GM23338 (cell line): ENCODE measurements around the gene CHST2. TPM values are rescaled to one million over a fixed set of nuclear protein-coding genes. Genes with fewer than 3 reads are reported as not detected.
A peak's percentile ranks its signal among the peaks of the same experiment; 100 is the strongest.
"Not testable (repeated sequence)": the region's sequence is repeated elsewhere in the genome, so short reads cannot be mapped to it uniquely, and the experiment has no call there.

ENCODE experiments used
- ATAC-seq: fragments of 200-7000 bp; cut with Tn5 transposase; 3 replicates; pipeline ENCODE4 v1.9.1; 2020
- DNase-seq: peaks from one replicate; pipeline ENCODE4 v3.0.0-alpha.2; 2015; ENCODE audit warnings: low spot score
- H2AFZ ChIP-seq: fragments of 200-600 bp; sonication (generic); 2 replicates; pipeline ENCODE4 v1.8.0; 2016; ENCODE audit warnings: antibody characterized with exemption, mild to moderate bottlenecking, moderate library complexity
- H3F3A ChIP-seq: fragments of 200-600 bp; sonication (generic); replicated peaks from 2 replicates; pipeline ENCODE4 v1.8.0; 2017; ENCODE audit warnings: antibody characterized with exemption, mixed run types, low read depth
- H3K27ac ChIP-seq: fragments of 200-600 bp; sonication (generic); 2 replicates; pipeline ENCODE4 v1.6.1; 2016; ENCODE audit warnings: low read depth
- H3K27me3 ChIP-seq: fragments of 200-600 bp; sonication (generic); 2 replicates; pipeline ENCODE4 v1.8.0; 2016; ENCODE audit warnings: mild to moderate bottlenecking, mixed run types, moderate library complexity; ENCODE audit not compliant: insufficient read depth
- H3K36me3 ChIP-seq: fragments of 200-600 bp; sonication (generic); 2 replicates; pipeline ENCODE4 v1.8.0; 2016; ENCODE audit warnings: mild to moderate bottlenecking; ENCODE audit not compliant: insufficient read depth
- H3K4me1 ChIP-seq: fragments of 200-600 bp; sonication (generic); 2 replicates; pipeline ENCODE4 v1.8.0; 2016; ENCODE audit warnings: mild to moderate bottlenecking, moderate library complexity; ENCODE audit not compliant: insufficient read depth
- H3K4me2 ChIP-seq: fragments of 200-600 bp; sonication (generic); 2 replicates; pipeline ENCODE4 v1.7.1; 2017; ENCODE audit warnings: mixed run types
- H3K4me3 ChIP-seq: fragments of 200-600 bp; sonication (generic); 2 replicates; pipeline ENCODE4 v1.6.1; 2016; ENCODE audit warnings: mixed run types
- H3K79me2 ChIP-seq: fragments of 200-600 bp; sonication (generic); replicated peaks from 2 replicates; pipeline ENCODE4 v1.8.0; 2017; ENCODE audit warnings: mild to moderate bottlenecking; ENCODE audit not compliant: insufficient read depth
- H3K9me2 ChIP-seq: fragments of 200-600 bp; sonication (generic); 2 replicates; pipeline ENCODE4 v1.8.0; 2017; ENCODE audit not compliant: insufficient read depth
- H4K20me1 ChIP-seq: fragments of 200-600 bp; sonication (generic); replicated peaks from 2 replicates; pipeline ENCODE4 v1.8.0; 2017; ENCODE audit warnings: mild to moderate bottlenecking; ENCODE audit not compliant: insufficient read depth
- H3K27ac Mint-ChIP-seq: 2 replicates; pipeline ENCODE4 v1.8.0; 2020; ENCODE audit warnings: inconsistent platforms, mild to moderate bottlenecking, moderate library complexity, mixed read lengths
- H3K27me3 Mint-ChIP-seq: 3 replicates; pipeline ENCODE4 v1.8.0; 2022; ENCODE audit warnings: low read depth, mild to moderate bottlenecking, moderate library complexity, mixed read lengths, inconsistent platforms; ENCODE audit not compliant: insufficient read depth, poor library complexity
- H3K36me3 Mint-ChIP-seq: 3 replicates; pipeline ENCODE4 v1.8.0; 2021; ENCODE audit warnings: low read depth, mild to moderate bottlenecking, inconsistent platforms, moderate library complexity, mixed read lengths
- H3K4me1 Mint-ChIP-seq: 3 replicates; pipeline ENCODE4 v1.8.0; 2020; ENCODE audit warnings: mild to moderate bottlenecking, inconsistent platforms, mixed read lengths
- H3K4me3 Mint-ChIP-seq: 3 replicates; pipeline ENCODE4 v1.8.0; 2021; ENCODE audit warnings: moderate library complexity, mild to moderate bottlenecking, inconsistent platforms, mixed read lengths
- H3K9me3 Mint-ChIP-seq: 3 replicates; pipeline ENCODE4 v1.8.0; 2020; ENCODE audit warnings: moderate library complexity, mild to moderate bottlenecking, inconsistent platforms, mixed read lengths
- CTCF ChIP-seq, 2 experiments: fragments of 200-600 bp in 1 of 2; sonication (generic) in 1 of 2; conservative IDR thresholded peaks; 2 replicates each; pipeline versions ENCODE4 v1.5.1 to v1.6.1; 2016 to 2017; ENCODE audit warnings: antibody characterized with exemption in 2 of 2, low read depth in 2 of 2, mild to moderate bottlenecking in 2 of 2, moderate library complexity in 1 of 2
- EZH2 ChIP-seq: fragments of 200-600 bp; sonication (generic); IDR thresholded peaks from one replicate; pipeline ENCODE4 v1.8.0; 2017; ENCODE audit warnings: antibody characterized with exemption, mild to moderate bottlenecking, low read depth; ENCODE audit not compliant: unreplicated experiment
- EZH2phosphoT487 ChIP-seq: fragments of 200-600 bp; sonication (generic); IDR thresholded peaks from one replicate; pipeline ENCODE4 v1.8.1; 2018; ENCODE audit warnings: antibody characterized with exemption; ENCODE audit not compliant: unreplicated experiment
- NANOG ChIP-seq: IDR thresholded peaks from 2 replicates; pipeline ENCODE4 v1.6.1; 2016; ENCODE audit warnings: antibody characterized with exemption, borderline replicate concordance
- POLR2AphosphoS5 ChIP-seq: IDR thresholded peaks from 2 replicates; pipeline ENCODE4 v1.6.1; 2016; ENCODE audit warnings: antibody characterized with exemption, low read depth
- polyA plus RNA-seq: library from polyadenylated mRNA; unstranded; fragments of >200 nt; fragmentation: Nextera tagmentation; extraction: Ambion mirVana; gene quantifications from 2 replicates; pipeline ENCODE4 v1.2.1, GENCODE V29; 2016
- total RNA-seq: library from RNA; depleted of rRNA; stranded (reverse); fragments of >200 nt; shearing (Covaris generic); gene quantifications from 2 replicates; pipeline ENCODE4 v1.2.3, GENCODE V29; 2014
- TF ChIP-seq, protein P1 (sequence below): IDR thresholded peaks from 2 replicates; pipeline ENCODE4 v1.6.1; 2016; ENCODE audit warnings: antibody characterized with exemption

The CHST2 gene
- total and polyA plus RNA-seq, 2 experiments from 2014 or later: 4.1 to 28.3 TPM

DNA sequence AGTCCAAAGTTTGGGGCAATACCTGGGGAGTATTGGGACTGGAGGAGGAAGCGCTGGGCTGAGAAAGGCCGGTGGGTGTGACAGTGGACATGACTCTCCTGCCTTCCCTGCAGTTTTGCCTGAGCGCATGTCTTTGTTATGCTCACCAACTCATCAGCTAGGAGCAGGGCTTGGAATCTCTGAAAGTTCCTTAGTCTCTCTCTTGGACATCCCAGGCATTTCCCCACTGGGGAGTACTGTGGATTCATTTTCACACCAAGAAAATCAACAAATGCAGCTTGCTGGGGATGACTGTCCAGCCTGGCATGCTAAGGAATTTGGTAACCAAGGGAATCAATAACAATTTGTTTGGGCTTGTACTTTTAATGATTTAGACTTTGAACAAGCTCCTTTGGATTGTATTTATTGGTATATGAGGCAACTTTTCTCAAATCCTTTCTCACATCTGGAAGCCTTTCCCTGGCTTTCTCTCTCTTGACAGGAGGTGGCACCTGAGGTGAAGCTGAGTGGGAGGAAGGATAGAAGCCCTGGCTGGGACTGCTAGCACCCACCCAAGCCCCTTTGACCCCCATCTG lies 48.5 kb upstream of the CHST2 start (continued):
- TF ChIP-seq NANOG: no peak
- TF ChIP-seq EZH2: no peak
- 0 out of 4 replicates have a peak, but pooled peaks of 1 of the 2 experiments have one; percentile 2 for TF ChIP-seq CTCF (conservative IDR thresholded peaks at IDR 0.05; ENCODE audit: low read depth in 2 of 2)
- TF ChIP-seq, protein P1, sequence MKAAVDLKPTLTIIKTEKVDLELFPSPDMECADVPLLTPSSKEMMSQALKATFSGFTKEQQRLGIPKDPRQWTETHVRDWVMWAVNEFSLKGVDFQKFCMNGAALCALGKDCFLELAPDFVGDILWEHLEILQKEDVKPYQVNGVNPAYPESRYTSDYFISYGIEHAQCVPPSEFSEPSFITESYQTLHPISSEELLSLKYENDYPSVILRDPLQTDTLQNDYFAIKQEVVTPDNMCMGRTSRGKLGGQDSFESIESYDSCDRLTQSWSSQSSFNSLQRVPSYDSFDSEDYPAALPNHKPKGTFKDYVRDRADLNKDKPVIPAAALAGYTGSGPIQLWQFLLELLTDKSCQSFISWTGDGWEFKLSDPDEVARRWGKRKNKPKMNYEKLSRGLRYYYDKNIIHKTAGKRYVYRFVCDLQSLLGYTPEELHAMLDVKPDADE: no peak

- no peak for ATAC-seq
- H3K27ac Mint-ChIP-seq: no peak overlapping the region
- H3K4me1 ChIP-seq: peaks cover 35% of the 10 kb centered on the region
These were observed 47.8 kb upstream of the CHST2 start for GRCh38 chr3:143071776-143072175.

GRCh38 chr3:143072298-143073020 lies 47.1 kb upstream of the CHST2 start:
- not testable (repeated sequence) for H3K9me3 Mint-ChIP-seq, H3F3A ChIP-seq, H3K4me3 Mint-ChIP-seq, H3K9me2 ChIP-seq, H3K79me2 ChIP-seq, ATAC-seq, H3K27me3 Mint-ChIP-seq, H3K36me3 Mint-ChIP-seq, H4K20me1 ChIP-seq, H3K36me3 ChIP-seq, DNase-seq, H3K4me3 ChIP-seq, H3K27me3 ChIP-seq
- H3K27ac Mint-ChIP-seq: peak overlapping the region; percentile 6; the same call in 1 of the 2 replicates
- H3K27ac ChIP-seq: 0 out of 2 replicates have a peak overlapping the region, but pooled peaks have one; percentile 43
- peak overlapping the region; percentile 4; the same call in 1 of the 2 replicates for H3K4me2 ChIP-seq
- peak overlapping the region; percentile 65; the same call in 1 of the 2 replicates for H2AFZ ChIP-seq
- peaks cover 31% of the 10 kb centered on the region for H3K4me1 Mint-ChIP-seq
- H3K4me1 ChIP-seq: peaks cover 35% of the 10 kb centered on the region

More at GRCh38 chr3:143071776-143072175, 47.8 kb upstream of the CHST2 start:
- TF ChIP-seq POLR2AphosphoS5: no peak
- no peak for TF ChIP-seq EZH2phosphoT487
- Histone ChIP-seq H3K79me2 (no peaks in the 10 kb centered on the region), H3K27me3 (no peaks in the 10 kb centered on the region), H3K9me2 (peaks cover 9% of the 10 kb centered on the region; the same call in 1 of the 2 replicates), H4K20me1 (no peaks in the 10 kb centered on the region), H3K27ac (no peak overlapping the region), H3K36me3 (no peaks in the 10 kb centered on the region), H3K4me3 (no peak overlapping the region), H3K4me2 (peak overlapping the region; percentile 4), H3F3A (no peaks in the 10 kb centered on the region), H2AFZ (peak overlapping the region; percentile 65)
- H3K4me1 Mint-ChIP-seq: peaks cover 31% of the 10 kb centered on the region
- H3K9me3 Mint-ChIP-seq: no peaks in the 10 kb centered on the region
- H3K4me3 Mint-ChIP-seq: no peak overlapping the region
- peaks cover 4% of the 10 kb centered on the region for H3K27me3 Mint-ChIP-seq
- peaks cover 7% of the 10 kb centered on the region; the same call in 1 of the 3 replicates for H3K36me3 Mint-ChIP-seq
- DNase-seq: no peak

DNA sequence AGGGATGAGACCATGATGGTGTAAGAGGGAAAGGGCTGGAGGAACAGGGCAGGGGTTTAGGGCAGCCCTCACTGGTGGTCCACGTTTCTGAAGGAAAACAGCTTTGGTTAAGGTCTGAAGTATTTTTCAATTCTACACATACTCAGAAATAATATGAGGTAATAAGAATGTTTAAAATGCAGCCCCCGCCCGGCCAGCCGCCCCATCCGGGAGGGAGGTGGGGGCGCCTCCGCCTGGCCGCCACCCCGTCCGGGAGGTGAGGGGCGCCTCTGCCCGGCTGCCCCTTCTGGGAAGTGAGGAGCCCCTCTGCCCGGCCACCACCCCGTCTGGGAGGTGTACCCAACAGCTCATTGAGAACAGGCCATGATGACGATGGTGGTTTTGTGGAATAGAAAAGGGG lies 46.0 kb upstream of the CHST2 start:
- not testable (repeated sequence) for H3F3A ChIP-seq

GRCh38 chr3:143073983-143074382 lies 45.6 kb upstream of the CHST2 start:
- not testable (repeated sequence) for H3K4me3 ChIP-seq, H3F3A ChIP-seq, H3K79me2 ChIP-seq, H3K36me3 ChIP-seq, H3K27ac ChIP-seq, H3K27me3 Mint-ChIP-seq, H3K36me3 Mint-ChIP-seq, H3K4me2 ChIP-seq, ATAC-seq, H4K20me1 ChIP-seq, H2AFZ ChIP-seq, DNase-seq, H3K27ac Mint-ChIP-seq, H3K27me3 ChIP-seq, H3K9me3 Mint-ChIP-seq, H3K4me3 Mint-ChIP-seq, H3K9me2 ChIP-seq
- peaks cover 22% of the 10 kb centered on the region for H3K4me1 ChIP-seq
- peaks cover 22% of the 10 kb centered on the region for H3K4me1 Mint-ChIP-seq

More for the DNA sequence above, 46.0 kb upstream of the CHST2 start:
- not testable (repeated sequence) for H2AFZ ChIP-seq, H3K9me2 ChIP-seq, H3K4me3 ChIP-seq, H3K79me2 ChIP-seq, H3K4me3 Mint-ChIP-seq, H3K36me3 ChIP-seq, H3K36me3 Mint-ChIP-seq, ATAC-seq, H3K9me3 Mint-ChIP-seq, H4K20me1 ChIP-seq, H3K27ac Mint-ChIP-seq, H3K27me3 Mint-ChIP-seq, DNase-seq, H3K27me3 ChIP-seq, H3K4me2 ChIP-seq, H3K27ac ChIP-seq
- peaks cover 24% of the 10 kb centered on the region for H3K4me1 Mint-ChIP-seq
- peaks cover 26% of the 10 kb centered on the region for H3K4me1 ChIP-seq
